HFFc6 (cell line): Measurements from ENCODE around the gene PPHLN1. TPM values are rescaled to one million over a fixed set of nuclear protein-coding genes. Genes with fewer than 3 reads are reported as not detected.
"Not testable (repeated sequence)": the region's sequence is repeated elsewhere in the genome, so short reads cannot be mapped to it uniquely, and the experiment has no call there.

ENCODE experiments used
- DNase-seq: peaks from one replicate; pipeline ENCODE4 v3.0.0-alpha.2; 2018
- H3K27ac Mint-ChIP-seq: 2 replicates; pipeline ENCODE4 v1.8.0; 2020; ENCODE audit warnings: mild to moderate bottlenecking, mixed read lengths
- H3K27me3 Mint-ChIP-seq: 2 replicates; pipeline ENCODE4 v1.8.0; 2021; ENCODE audit warnings: mild to moderate bottlenecking, moderate library complexity, mixed read lengths; ENCODE audit not compliant: insufficient read depth
- H3K36me3 Mint-ChIP-seq: 2 replicates; pipeline ENCODE4 v1.8.0; 2021; ENCODE audit warnings: low read depth, mixed read lengths
- H3K4me1 Mint-ChIP-seq: 2 replicates; pipeline ENCODE4 v1.8.0; 2020; ENCODE audit warnings: low read depth, mixed read lengths
- H3K4me3 Mint-ChIP-seq: 2 replicates; pipeline ENCODE4 v1.8.0; 2020; ENCODE audit warnings: mild to moderate bottlenecking, moderate library complexity, mixed read lengths
- H3K9me3 Mint-ChIP-seq: 2 replicates; pipeline ENCODE4 v1.8.0; 2020; ENCODE audit warnings: mild to moderate bottlenecking, mixed read lengths
- total RNA-seq, 6 experiments: library from RNA; stranded (reverse); fragmentation: NEBNext Ultra II Directional; extraction: Animal tissue kit (Norgen Biotek cat#: 25700); gene quantifications; 2 replicates in 1 of 6; 3 replicates in 5 of 6; pipeline ENCODE4 v1.2.3, GENCODE V29; 2021
- TF ChIP-seq, protein P1 (sequence below): fragments of 200-600 bp; sonication (generic); IDR thresholded peaks from 2 replicates; pipeline ENCODE4 v1.5.0; 2021; ENCODE audit warnings: antibody characterized with exemption, mild to moderate bottlenecking

Gene PPHLN1
- total RNA-seq, 6 experiments from 2014 or later = 60.5 to 68.6 (median 63.5) TPM

DNA sequence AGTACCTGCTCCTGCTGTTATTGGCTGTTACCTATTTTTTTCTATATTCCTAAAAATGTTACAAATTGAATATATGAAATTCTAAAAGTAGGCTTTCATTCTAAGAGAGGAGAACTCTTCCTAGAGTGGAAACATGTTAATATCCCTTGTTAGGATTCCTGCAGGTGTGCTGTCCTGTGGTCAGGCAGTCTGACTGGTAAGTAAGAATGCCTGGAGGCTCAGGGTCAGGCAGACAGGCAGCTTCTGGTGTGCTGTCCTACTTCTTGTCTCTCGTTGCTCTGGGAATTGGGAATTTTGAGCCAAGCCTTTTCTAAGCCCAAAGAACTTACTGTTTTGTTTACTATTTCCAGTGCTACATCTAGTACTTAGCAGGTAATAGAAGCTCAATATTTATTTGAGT is 10.3 kb downstream of the PPHLN1 start:
- Mint-ChIP-seq H3K4me1 (peaks cover 28% of the 10 kb centered on the region), H3K36me3 (no peaks in the 10 kb centered on the region), H3K9me3 (no peaks in the 10 kb centered on the region), H3K27ac (no peak overlapping the region), H3K27me3 (no peaks in the 10 kb centered on the region; the same call in 1 of the 2 replicates), H3K4me3 (no peak overlapping the region)
- TF ChIP-seq, protein P1, sequence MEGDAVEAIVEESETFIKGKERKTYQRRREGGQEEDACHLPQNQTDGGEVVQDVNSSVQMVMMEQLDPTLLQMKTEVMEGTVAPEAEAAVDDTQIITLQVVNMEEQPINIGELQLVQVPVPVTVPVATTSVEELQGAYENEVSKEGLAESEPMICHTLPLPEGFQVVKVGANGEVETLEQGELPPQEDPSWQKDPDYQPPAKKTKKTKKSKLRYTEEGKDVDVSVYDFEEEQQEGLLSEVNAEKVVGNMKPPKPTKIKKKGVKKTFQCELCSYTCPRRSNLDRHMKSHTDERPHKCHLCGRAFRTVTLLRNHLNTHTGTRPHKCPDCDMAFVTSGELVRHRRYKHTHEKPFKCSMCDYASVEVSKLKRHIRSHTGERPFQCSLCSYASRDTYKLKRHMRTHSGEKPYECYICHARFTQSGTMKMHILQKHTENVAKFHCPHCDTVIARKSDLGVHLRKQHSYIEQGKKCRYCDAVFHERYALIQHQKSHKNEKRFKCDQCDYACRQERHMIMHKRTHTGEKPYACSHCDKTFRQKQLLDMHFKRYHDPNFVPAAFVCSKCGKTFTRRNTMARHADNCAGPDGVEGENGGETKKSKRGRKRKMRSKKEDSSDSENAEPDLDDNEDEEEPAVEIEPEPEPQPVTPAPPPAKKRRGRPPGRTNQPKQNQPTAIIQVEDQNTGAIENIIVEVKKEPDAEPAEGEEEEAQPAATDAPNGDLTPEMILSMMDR = no peak
- no peak for DNase-seq

DNA sequence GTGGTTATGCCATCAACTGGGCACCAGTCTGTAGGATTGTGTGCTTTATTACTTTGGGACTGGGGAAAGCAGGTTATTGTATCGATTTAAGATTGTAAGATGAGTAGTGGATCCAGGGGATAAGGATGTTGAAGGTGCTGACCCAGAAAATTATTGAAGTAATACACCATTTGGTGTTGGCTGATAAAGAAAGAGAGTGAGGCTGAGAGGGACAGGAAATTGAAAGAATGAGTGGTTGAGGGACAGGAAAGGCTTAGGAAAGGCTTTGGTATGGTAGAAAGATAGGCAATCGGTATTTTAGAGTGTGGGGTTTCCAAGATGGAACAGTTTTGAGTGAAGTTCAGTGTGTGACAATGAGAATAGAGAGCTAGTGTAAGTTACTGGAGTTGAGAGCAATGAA is 12.3 kb downstream of the PPHLN1 start:
- no peaks in the 10 kb centered on the region; the same call in 1 of the 2 replicates for H3K27me3 Mint-ChIP-seq
- H3K4me1 Mint-ChIP-seq = peaks cover 18% of the 10 kb centered on the region
- H3K27ac Mint-ChIP-seq = no peak overlapping the region
- no peak overlapping the region for H3K4me3 Mint-ChIP-seq
- TF ChIP-seq, protein P1 = no peak
- no peaks in the 10 kb centered on the region for H3K9me3 Mint-ChIP-seq
- DNase-seq = no peak
- no peaks in the 10 kb centered on the region for H3K36me3 Mint-ChIP-seq

DNA sequence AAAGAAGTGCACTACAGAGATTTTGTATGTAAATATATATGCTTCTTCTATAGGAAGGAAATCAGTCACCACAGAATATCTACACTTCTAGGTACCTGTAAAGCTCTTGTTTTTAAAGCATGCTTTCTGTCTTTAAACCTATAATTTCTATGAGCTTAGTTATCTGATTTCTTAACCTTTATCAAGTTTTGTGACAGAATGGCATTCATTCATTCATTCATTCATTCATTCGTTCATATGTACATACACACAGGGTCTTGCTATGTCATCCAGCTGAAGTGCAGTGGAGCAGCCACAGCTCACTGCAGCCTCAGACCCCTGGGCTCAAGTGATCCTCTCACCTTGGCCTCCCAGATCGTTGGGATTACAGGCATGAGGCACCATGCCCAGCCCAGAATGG is 16.1 kb downstream of the PPHLN1 start:
- Mint-ChIP-seq H3K4me1 (peaks cover 7% of the 10 kb centered on the region; the same call in 1 of the 2 replicates), H3K27me3 (no peaks in the 10 kb centered on the region; the same call in 1 of the 2 replicates), H3K9me3 (no peaks in the 10 kb centered on the region), H3K36me3 (0 out of 2 replicates have a peak, but pooled peaks cover 4% of the 10 kb centered on the region), H3K4me3 (no peak overlapping the region), H3K27ac (no peak overlapping the region)
- DNase-seq = no peak
- TF ChIP-seq, protein P1 = no peak

DNA sequence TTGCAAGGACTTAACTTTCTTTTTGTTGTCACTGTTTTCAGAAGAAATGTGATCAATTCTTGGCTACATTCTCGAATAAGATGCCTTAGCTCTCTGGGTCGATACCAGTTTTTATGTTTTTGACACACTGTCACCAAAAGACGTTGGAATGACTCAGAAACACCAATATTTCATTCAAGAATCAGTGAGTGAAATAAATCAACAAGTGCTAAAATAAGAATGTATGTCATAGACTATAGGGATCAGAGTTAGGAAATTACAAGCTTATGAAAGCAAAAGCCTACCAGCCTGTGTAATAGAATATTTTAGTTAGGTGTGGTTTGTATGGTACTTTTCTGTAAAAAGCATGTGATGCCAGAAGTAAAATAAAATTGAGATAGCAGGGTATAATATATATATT is 17.8 kb downstream of the PPHLN1 start:
- TF ChIP-seq, protein P1 = no peak
- Mint-ChIP-seq H3K27ac (no peak overlapping the region), H3K36me3 (0 out of 2 replicates have a peak, but pooled peaks cover 4% of the 10 kb centered on the region), H3K4me1 (peaks cover 7% of the 10 kb centered on the region; the same call in 1 of the 2 replicates), H3K9me3 (no peaks in the 10 kb centered on the region), H3K4me3 (no peak overlapping the region), H3K27me3 (no peaks in the 10 kb centered on the region)
- no peak for DNase-seq

DNA sequence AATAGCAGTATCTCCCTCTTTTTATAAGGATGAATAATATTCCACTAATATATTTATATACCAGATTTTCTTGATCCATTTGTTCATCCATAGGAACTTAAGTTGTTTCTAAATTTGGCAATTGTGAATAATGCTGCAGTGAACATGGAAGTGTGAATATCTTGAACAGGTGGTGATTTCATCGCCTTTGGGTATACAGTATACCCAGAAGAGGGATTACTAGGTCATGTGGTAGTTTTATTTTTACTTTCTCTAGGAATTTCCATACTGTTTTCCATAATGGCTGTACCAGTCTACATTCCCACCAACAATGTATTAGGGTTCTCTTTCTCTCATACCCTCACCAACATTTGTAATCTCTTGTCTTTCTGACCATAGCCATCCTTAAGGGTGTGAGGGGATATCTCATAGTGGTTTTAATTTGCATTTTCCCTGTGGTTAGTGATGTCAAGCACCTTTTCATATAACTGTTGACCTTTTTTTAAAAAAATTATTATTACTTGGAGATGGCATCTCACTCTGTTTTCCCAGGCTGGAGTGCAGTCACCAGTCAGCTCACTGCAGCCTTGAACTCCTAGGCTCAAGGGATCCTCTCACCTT is 20.5 kb downstream of the PPHLN1 start:
- Mint-ChIP-seq H3K27me3 (no peaks in the 10 kb centered on the region), H3K36me3 (0 out of 2 replicates have a peak, but pooled peaks cover 4% of the 10 kb centered on the region), H3K4me3 (no peak overlapping the region), H3K9me3 (no peaks in the 10 kb centered on the region), H3K4me1 (peaks cover 7% of the 10 kb centered on the region; the same call in 1 of the 2 replicates), H3K27ac (no peak overlapping the region)
- TF ChIP-seq, protein P1 = no peak
- DNase-seq = no peak

DNA sequence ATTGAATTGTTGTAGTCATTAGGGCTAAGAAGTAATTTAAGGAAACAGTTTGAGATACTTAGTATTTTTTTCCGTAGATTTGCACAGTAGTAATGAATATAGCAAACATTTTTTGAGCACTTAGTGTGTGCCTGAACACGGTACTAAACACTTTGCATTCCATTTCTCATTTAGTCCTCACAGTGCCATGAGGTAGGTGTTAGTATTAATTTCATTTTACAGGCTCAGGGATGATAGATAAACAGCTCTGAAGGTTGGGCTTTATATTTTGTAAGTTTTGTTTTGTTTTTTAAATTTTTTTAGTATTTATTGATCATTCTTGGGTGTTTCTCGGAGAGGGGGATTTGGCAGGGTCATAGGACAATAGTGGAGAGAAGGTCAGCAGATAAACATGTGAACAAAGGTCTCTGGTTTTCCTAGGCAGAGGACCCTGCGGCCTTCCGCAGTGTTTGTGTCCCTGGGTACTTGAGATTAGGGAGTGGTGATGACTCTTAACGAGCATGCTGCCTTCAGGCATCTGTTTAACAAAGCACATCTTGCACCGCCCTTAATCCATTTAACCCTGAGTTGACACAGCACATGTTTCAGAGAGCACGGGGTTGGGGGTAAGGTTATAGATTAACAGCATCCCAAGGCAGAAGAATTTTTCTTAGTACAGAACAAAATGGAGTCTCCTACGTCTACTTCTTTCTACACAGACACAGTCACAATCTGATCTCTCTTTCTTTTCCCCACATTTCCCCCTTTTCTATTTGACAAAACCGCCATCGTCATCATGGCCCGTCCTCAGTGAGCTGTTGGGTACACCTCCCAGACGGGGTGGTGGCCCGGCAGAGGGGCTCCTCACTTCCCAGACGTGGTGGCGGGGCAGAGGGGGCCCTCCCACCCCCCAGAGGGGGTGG is 23.4 kb downstream of the PPHLN1 start:
- not testable (repeated sequence) for H3K9me3 Mint-ChIP-seq

DNA sequence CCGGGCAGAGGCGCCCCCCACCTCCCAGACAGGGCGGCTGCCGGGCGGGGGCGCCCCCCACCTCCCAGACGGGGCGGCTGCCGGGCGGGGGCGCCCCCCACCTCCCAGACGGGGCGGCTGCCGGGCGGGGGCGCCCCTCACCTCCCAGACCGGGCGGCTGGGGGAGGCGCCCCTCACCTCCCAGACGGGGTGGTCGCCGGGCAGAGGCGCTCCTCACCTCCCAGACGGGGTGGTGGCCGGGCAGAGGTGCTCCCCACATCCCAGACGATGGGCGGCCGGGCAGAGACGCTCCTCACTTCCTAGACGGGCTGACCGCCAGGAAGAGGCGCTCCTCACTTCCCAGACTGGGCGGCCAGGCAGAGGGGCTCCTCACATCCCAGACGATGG is 24.0 kb downstream of the PPHLN1 start:
- H3K4me1 Mint-ChIP-seq, H3K9me3 Mint-ChIP-seq, H3K4me3 Mint-ChIP-seq, H3K27ac Mint-ChIP-seq, H3K36me3 Mint-ChIP-seq, H3K27me3 Mint-ChIP-seq, DNase-seq: not testable (repeated sequence)

More for the DNA sequence above, 23.4 kb downstream of the PPHLN1 start:
- not testable (repeated sequence) for H3K27me3 Mint-ChIP-seq, H3K4me3 Mint-ChIP-seq, H3K4me1 Mint-ChIP-seq, H3K27ac Mint-ChIP-seq, DNase-seq, H3K36me3 Mint-ChIP-seq
